HFFc6 (cell line): ENCODE results near the gene LIN7B. TPM values are rescaled to one million over a fixed set of nuclear protein-coding genes. Genes with fewer than 3 reads are reported as not detected.

Experiments
- DNase-seq: peaks from one replicate; pipeline ENCODE4 v3.0.0-alpha.2; 2018
- H3K27ac Mint-ChIP-seq: 2 replicates; pipeline ENCODE4 v1.8.0; 2020; ENCODE audit warnings: mild to moderate bottlenecking, mixed read lengths
- H3K27me3 Mint-ChIP-seq: 2 replicates; pipeline ENCODE4 v1.8.0; 2021; ENCODE audit warnings: mild to moderate bottlenecking, moderate library complexity, mixed read lengths; ENCODE audit not compliant: insufficient read depth
- H3K36me3 Mint-ChIP-seq: 2 replicates; pipeline ENCODE4 v1.8.0; 2021; ENCODE audit warnings: low read depth, mixed read lengths
- H3K4me1 Mint-ChIP-seq: 2 replicates; pipeline ENCODE4 v1.8.0; 2020; ENCODE audit warnings: low read depth, mixed read lengths
- H3K4me3 Mint-ChIP-seq: 2 replicates; pipeline ENCODE4 v1.8.0; 2020; ENCODE audit warnings: mild to moderate bottlenecking, moderate library complexity, mixed read lengths
- H3K9me3 Mint-ChIP-seq: 2 replicates; pipeline ENCODE4 v1.8.0; 2020; ENCODE audit warnings: mild to moderate bottlenecking, mixed read lengths
- CTCF ChIP-seq: fragments of 200-600 bp; sonication (generic); IDR thresholded peaks from 2 replicates; pipeline ENCODE4 v1.5.0; 2021; ENCODE audit warnings: antibody characterized with exemption, mild to moderate bottlenecking
- total RNA-seq, 6 experiments: library from RNA; stranded (reverse); fragmentation: NEBNext Ultra II Directional; extraction: Animal tissue kit (Norgen Biotek cat#: 25700); gene quantifications; 2 replicates in 1 of 6; 3 replicates in 5 of 6; pipeline ENCODE4 v1.2.3, GENCODE V29; 2021

LIN7B gene
- total RNA-seq, 6 experiments from 2014 or later = 9.3 to 12.7 (median 10.2) TPM

- Mint-ChIP-seq H3K4me3 (no peak overlapping the region), H3K36me3 (peaks cover 29% of the 10 kb centered on the region), H3K4me1 (peaks cover 24% of the 10 kb centered on the region), H3K9me3 (no peaks in the 10 kb centered on the region; the same call in 1 of the 2 replicates), H3K27ac (no peak overlapping the region), H3K27me3 (peaks cover 12% of the 10 kb centered on the region)
- no peak for DNase-seq
- no peak for TF ChIP-seq CTCF
Measured at GRCh38 chr19:49155820-49156346, 41.7 kb downstream of the LIN7B start.

DNA sequence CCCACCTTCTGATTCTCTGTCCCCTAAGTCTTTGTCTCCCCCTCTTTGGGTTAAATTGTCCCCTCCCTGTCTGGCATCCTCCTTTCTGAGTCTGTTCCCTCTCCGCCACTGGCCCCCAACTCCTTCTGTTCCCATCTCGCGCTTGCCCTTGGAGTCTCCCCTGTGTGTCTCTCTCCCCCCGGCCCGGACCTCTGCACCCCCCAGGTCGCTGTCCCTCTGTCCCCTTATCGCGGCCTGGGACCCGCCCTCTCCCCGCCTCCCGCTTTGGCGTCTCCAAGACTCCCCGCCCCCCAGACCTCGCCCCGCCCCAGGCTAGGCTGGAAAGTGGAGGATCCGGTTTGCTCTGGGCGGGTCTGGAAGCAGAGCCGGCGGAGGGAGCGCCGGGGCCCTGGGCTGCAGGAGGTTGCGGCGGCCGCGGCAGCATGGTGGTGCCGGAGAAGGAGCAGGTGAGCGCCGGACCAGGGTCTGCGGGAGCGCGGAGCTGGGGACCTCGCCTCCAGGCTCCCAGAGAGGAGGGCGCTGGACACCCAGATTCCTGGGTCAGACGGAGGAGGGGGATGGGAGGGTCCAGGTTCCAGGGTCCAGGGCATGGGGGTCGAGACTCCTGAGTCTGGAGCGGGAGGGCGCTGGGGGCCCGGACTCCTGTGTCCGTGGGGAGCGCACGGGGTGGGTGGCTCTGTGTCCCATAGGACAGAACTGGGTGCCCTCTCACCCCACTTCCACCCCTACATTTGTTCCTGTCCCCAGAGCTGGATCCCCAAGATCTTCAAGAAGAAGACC is 43.5 kb downstream of the LIN7B start, which contains the start of gene TRPM4:
Gene TRPM4 (plus strand): TSS at position 348 of the 780 bp plus-strand sequence. CDS start 75 bp downstream, at position 423.
- H3K27me3 Mint-ChIP-seq = peaks cover 12% of the 10 kb centered on the region
- no peaks in the 10 kb centered on the region for H3K9me3 Mint-ChIP-seq
- peak within 1 kb of the TSS; percentile 96 for H3K4me3 Mint-ChIP-seq
- DNase-seq = peak; percentile 64
- H3K36me3 Mint-ChIP-seq = peaks cover 31% of the 10 kb centered on the region
- TF ChIP-seq CTCF = no peak
- H3K27ac Mint-ChIP-seq = peak within 1 kb of the TSS; percentile 77
- H3K4me1 Mint-ChIP-seq = peaks cover 29% of the 10 kb centered on the region

DNA sequence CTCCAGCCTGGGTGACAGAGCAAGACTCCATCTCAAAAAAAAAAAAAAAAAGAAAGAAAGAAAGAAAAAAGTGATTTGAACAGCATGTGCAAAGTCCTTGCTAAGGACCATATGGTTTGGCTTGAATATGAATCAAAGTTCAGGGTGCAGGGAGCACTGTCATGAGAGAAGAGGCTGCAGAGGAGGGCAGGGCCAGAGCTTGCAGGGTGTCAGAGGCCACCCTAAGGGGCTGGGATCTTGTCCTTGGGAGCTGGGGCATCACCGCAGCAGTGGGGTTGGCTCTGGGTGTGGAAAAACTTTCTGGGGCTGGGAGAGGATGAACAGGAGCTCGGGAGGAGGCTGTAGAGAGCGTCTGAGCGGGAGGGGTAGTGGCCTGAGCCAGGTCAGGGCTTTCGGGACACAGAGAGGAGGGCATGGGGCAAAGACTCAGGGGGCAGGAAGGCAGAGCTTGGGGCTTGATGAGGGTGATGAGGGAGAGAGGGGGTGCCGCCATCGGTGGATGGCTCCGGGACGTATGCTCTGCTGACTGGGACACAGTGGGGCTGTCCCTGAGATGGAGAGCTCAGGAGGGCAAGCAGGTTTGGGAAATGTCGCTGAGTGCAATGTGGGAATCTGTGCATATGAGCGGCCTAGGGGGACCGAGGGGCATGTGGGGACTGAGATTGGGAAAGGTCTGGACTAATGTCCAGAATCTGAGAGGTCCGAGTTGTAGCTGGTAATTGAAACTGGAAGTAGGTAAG is 46.5 kb downstream of the LIN7B start:
- Mint-ChIP-seq H3K27ac (no peak overlapping the region; the same call in 1 of the 2 replicates), H3K9me3 (no peaks in the 10 kb centered on the region), H3K4me1 (peaks cover 29% of the 10 kb centered on the region), H3K27me3 (0 out of 2 replicates have a peak, but pooled peaks cover 3% of the 10 kb centered on the region), H3K36me3 (peaks cover 20% of the 10 kb centered on the region), H3K4me3 (no peak overlapping the region; the same call in 1 of the 2 replicates)
- DNase-seq = no peak
- no peak for TF ChIP-seq CTCF

GRCh38 chr19:49161987-49162386 is 47.8 kb downstream of the LIN7B start:
- peak; percentile 6 for DNase-seq
- Mint-ChIP-seq H3K4me3 (0 out of 2 replicates have a peak overlapping the region, but pooled peaks have one; percentile 2), H3K4me1 (peaks cover 29% of the 10 kb centered on the region), H3K9me3 (no peaks in the 10 kb centered on the region), H3K27ac (peak overlapping the region; percentile 26; the same call in 1 of the 2 replicates), H3K36me3 (peaks cover 20% of the 10 kb centered on the region), H3K27me3 (peaks cover 3% of the 10 kb centered on the region; the same call in 1 of the 2 replicates)
- no peak for TF ChIP-seq CTCF

- H3K9me3 Mint-ChIP-seq = no peaks in the 10 kb centered on the region
- no peaks in the 10 kb centered on the region; the same call in 1 of the 2 replicates for H3K27me3 Mint-ChIP-seq
- no peak for DNase-seq
- H3K4me3 Mint-ChIP-seq = no peak overlapping the region
- no peak for TF ChIP-seq CTCF
- peaks cover 9% of the 10 kb centered on the region; the same call in 1 of the 2 replicates for H3K36me3 Mint-ChIP-seq
- H3K4me1 Mint-ChIP-seq = peaks cover 15% of the 10 kb centered on the region
- no peak overlapping the region for H3K27ac Mint-ChIP-seq
Measured at GRCh38 chr19:49165111-49165750, 51.1 kb downstream of the LIN7B start.
